Endothelial cell of umbilical vein (primary cell): ENCODE data around the gene RTN4RL1. TPM values are rescaled to one million over a fixed set of nuclear protein-coding genes. Genes with fewer than 3 reads are reported as not detected.

Experiments used
- BruUV-seq: library from RNA; stranded (reverse); fragments of 400-500 nt; replicated peaks from 2 replicates; lab custom pipeline; 2021; lab: Mats Ljungman, UMichigan
- CTCF ChIA-PET: fragments of 300-600, 350-600 bp; sonication (Branson Sonifier 250); formaldehyde crosslinking; loops from one replicate; lab custom pipeline; 2021; ENCODE audit warnings: antibody characterized with exemption, inconsistent platforms; lab: Charles Lee
- POLR2A ChIA-PET: fragments of 300-600, 350-600 bp; sonication (Branson Sonifier 250); formaldehyde crosslinking; loops from one replicate; lab custom pipeline; 2021; ENCODE audit warnings: antibody characterized with exemption, inconsistent platforms; lab: Charles Lee
- DNase-seq: peaks from one replicate; pipeline ENCODE4 v3.0.0-alpha.2; 2011; ENCODE audit warnings: low read depth, low spot score
- FAIRE-seq: peaks from 2 replicates; lab custom pipeline; 2011; peaks lifted over from hg19 to GRCh38; lab: Jason Lieb, UNC
- H2AFZ ChIP-seq: 2 replicates; pipeline ENCODE4 v1.6.0; 2012; ENCODE audit warnings: low read depth, low read length, control low read depth, inconsistent platforms
- H3K27ac ChIP-seq: 2 replicates; pipeline ENCODE4 v1.5.1; 2011; ENCODE audit warnings: low read depth, mild to moderate bottlenecking, control low read depth, low read length, moderate library complexity; ENCODE audit not compliant: insufficient read depth
- H3K27me3 ChIP-seq, 2 experiments: 2 replicates each; pipeline versions ENCODE4 v1.6.0 to v1.6.1; 2011; ENCODE audit warnings: low read length in 2 of 2, mixed read lengths in 1 of 2; ENCODE audit not compliant: control insufficient read depth in 2 of 2, insufficient read depth in 2 of 2
- H3K36me3 ChIP-seq, 2 experiments: 2 replicates in 1 of 2; 3 replicates in 1 of 2; pipeline ENCODE4 v1.5.1; 2011; ENCODE audit warnings: low read length in 2 of 2, mild to moderate bottlenecking in 1 of 2, moderate library complexity in 1 of 2; ENCODE audit not compliant: control insufficient read depth in 2 of 2, insufficient read depth in 2 of 2; ENCODE audit errors: extremely low read depth in 1 of 2
- H3K4me1 ChIP-seq: 3 replicates; pipeline ENCODE4 v1.5.1; 2011; ENCODE audit warnings: mild to moderate bottlenecking, low read length; ENCODE audit not compliant: control insufficient read depth, insufficient read depth; ENCODE audit errors: extremely low read depth
- H3K4me2 ChIP-seq: 2 replicates; pipeline ENCODE4 v1.6.1; 2011; ENCODE audit warnings: low read length, control low read depth, mixed read lengths; ENCODE audit not compliant: insufficient read depth
- H3K4me3 ChIP-seq, 3 experiments: fragments of 200-600 bp in 1 of 3; sonication (generic), shearing (Covaris generic) in 1 of 3; replicated peaks in 1 of 3; 2 replicates each; pipeline ENCODE4 v1.5.1; 2011 to 2016; ENCODE audit warnings: control low read depth in 3 of 3, low read length in 3 of 3, mild to moderate bottlenecking in 2 of 3, inconsistent platforms in 1 of 3, low read depth in 1 of 3, moderate library complexity in 1 of 3; ENCODE audit not compliant: insufficient read depth in 1 of 3
- H3K79me2 ChIP-seq: 2 replicates; pipeline ENCODE4 v1.6.0; 2012; ENCODE audit warnings: low read length, inconsistent platforms; ENCODE audit not compliant: control insufficient read depth, insufficient read depth
- H3K9ac ChIP-seq: replicated peaks from 2 replicates; pipeline ENCODE3; 2011; ENCODE audit warnings: low read length, control low read depth; ENCODE audit not compliant: insufficient read depth; ENCODE audit errors: extremely low read depth
- H3K9me1 ChIP-seq: replicated peaks from 3 replicates; pipeline ENCODE4 v1.6.0; 2011; ENCODE audit warnings: mild to moderate bottlenecking, low read length; ENCODE audit not compliant: control insufficient read depth, insufficient read depth; ENCODE audit errors: extremely low read depth
- H3K9me3 ChIP-seq: replicated peaks from 2 replicates; pipeline ENCODE4 v1.5.1; 2012; ENCODE audit warnings: low read length, inconsistent platforms; ENCODE audit not compliant: control insufficient read depth, insufficient read depth
- H4K20me1 ChIP-seq: replicated peaks from 2 replicates; pipeline ENCODE3; 2011; ENCODE audit warnings: mild to moderate bottlenecking, low read length; ENCODE audit not compliant: control insufficient read depth, insufficient read depth; ENCODE audit errors: extremely low read depth
- CTCF ChIP-seq, 2 donors: IDR thresholded peaks; 1 replicate in 1 of 2; 2 replicates in 1 of 2; pipeline ENCODE4 v1.5.1; 2011; ENCODE audit warnings: low read length in 2 of 2, mild to moderate bottlenecking in 2 of 2, moderate library complexity in 2 of 2, control low read depth in 1 of 2, inconsistent platforms in 1 of 2, low read depth in 1 of 2; ENCODE audit not compliant: insufficient read depth in 1 of 2; ENCODE audit errors: extremely low read depth in 1 of 2
- EZH2 ChIP-seq: IDR thresholded peaks from 2 replicates; pipeline ENCODE4 v1.6.1; 2012; ENCODE audit warnings: borderline replicate concordance, low read depth, mild to moderate bottlenecking, moderate library complexity, low read length, inconsistent platforms; ENCODE audit not compliant: severe bottlenecking
- FOS ChIP-seq: IDR thresholded peaks from 2 replicates; pipeline ENCODE4 v1.6.1; 2011; ENCODE audit warnings: mild to moderate bottlenecking, low read length, moderate library complexity, borderline replicate concordance; ENCODE audit not compliant: insufficient read depth
- GATA2 ChIP-seq: IDR thresholded peaks from 2 replicates; pipeline ENCODE4 v1.7.0; 2011; ENCODE audit warnings: low read depth, mild to moderate bottlenecking, moderate library complexity, mixed read lengths, low read length; ENCODE audit not compliant: insufficient read length, insufficient read depth
- JUN ChIP-seq: IDR thresholded peaks from 2 replicates; pipeline ENCODE4 v1.6.1; 2011; ENCODE audit warnings: borderline replicate concordance, low read depth; ENCODE audit not compliant: insufficient read length, insufficient read depth
- MAX ChIP-seq: IDR thresholded peaks from 2 replicates; pipeline ENCODE4 v1.6.1; 2011; ENCODE audit not compliant: insufficient read depth, insufficient read length
- MYC ChIP-seq: IDR thresholded peaks from one replicate; pipeline ENCODE4 v1.6.1; 2011; ENCODE audit warnings: mild to moderate bottlenecking, low read depth, low read length
- POLR2A ChIP-seq: IDR thresholded peaks from 2 replicates; pipeline ENCODE4 v1.6.1; 2012; ENCODE audit warnings: low read depth, mild to moderate bottlenecking, control low read depth, low read length
- POLR2AphosphoS5 ChIP-seq: IDR thresholded peaks from 2 replicates; pipeline ENCODE4 v1.6.1; 2012; ENCODE audit warnings: low read depth, mild to moderate bottlenecking, control low read depth, low read length, moderate library complexity; ENCODE audit not compliant: insufficient read depth
- dilution Hi-C: fragments of 300-500 bp; cut with MboI; formaldehyde crosslinking; loops from one replicate; pipeline ENCODE4 v1.15.0; 2019; ENCODE audit warnings: low sequenced_read_pairs; ENCODE audit not compliant: extremely low pct_ligation_motif_present
- intact Hi-C: fragments of 100-400 bp; cut with micrococcal nuclease; formaldehyde crosslinking; loops from one replicate; pipeline ENCODE4 v1.10.0; 2022
- polyA plus RNA-seq, 4 experiments: library from polyadenylated mRNA; depleted of rRNA in 3 of 4; stranded (reverse) in 3 of 4; unstranded in 1 of 4; fragments of >200 nt; gene quantifications; 2 replicates each; pipeline versions ENCODE4 v1.2.1 to v1.2.3, GENCODE V29; 2011 to 2012; ENCODE audit warnings: missing spikeins in 1 of 4
- total RNA-seq: library from RNA; stranded (reverse); gene quantifications from 2 replicates; pipeline ENCODE4 v1.2.3, GENCODE V29; 2021

RTN4RL1 gene
- total and polyA plus RNA-seq, 2 donors (not counting 3 experiments of a cell fraction or from before 2014, with no cell fraction given), result 0.04 TPM; not detected in 1

- H4K20me1 ChIP-seq, result no peaks in the 10 kb centered on the region
- POLR2A ChIA-PET, result no interaction called here
- no peaks in the 10 kb centered on the region for H3K79me2 ChIP-seq
- intact Hi-C loops, result no loop called here
- DNase-seq (no peak), FAIRE-seq (no peak)
- no peaks in the 10 kb centered on the region for H3K36me3 ChIP-seq
- H3K4me3 ChIP-seq, result no peak overlapping the region
- dilution Hi-C loops, result no loop called here
- peaks cover 8 to 20% of the 10 kb centered on the region in 2 experiments for H3K27me3 ChIP-seq
- H3K9me3 ChIP-seq, result no peaks in the 10 kb centered on the region
- CTCF ChIA-PET, result interaction anchor here (1.5 to 2.8 kb wide), 3 partner anchors 104 to 126 kb away, joined by 4 to 23 read pairs (median 8); no protein-coding TSS in a partner anchor
- H2AFZ ChIP-seq, result no peak overlapping the region
- no peaks in the 10 kb centered on the region for H3K9me1 ChIP-seq
- TF ChIP-seq MAX (no peak), EZH2 (no peak), CTCF (IDR thresholded peaks at IDR 0.05; ENCODE audit: extremely low read depth in 1 of 2, insufficient read depth in 1 of 2, low read depth in 1 of 2, low read length in 2 of 2) (no peak), FOS (no peak), POLR2A (no peak), POLR2AphosphoS5 (no peak), MYC (no peak), JUN (no peak), GATA2 (no peak)
- peaks cover 10% of the 10 kb centered on the region for H3K4me1 ChIP-seq
- no TSS peak for BruUV-seq
- H3K27ac ChIP-seq, result no peak overlapping the region
- no peak overlapping the region for H3K9ac ChIP-seq
- H3K4me2 ChIP-seq, result no peak overlapping the region
Measured at GRCh38 chr17:2018716-2019510, 6.2 kb downstream of the RTN4RL1 start.
